Calu3 (cell line): Measurements from ENCODE around the gene MCCD1. TPM values are rescaled to one million over a fixed set of nuclear protein-coding genes. Genes with fewer than 3 reads are reported as not detected.
A peak's percentile ranks its signal among the peaks of the same experiment; 100 is the strongest.
"Not testable (repeated sequence)": the region's sequence is repeated elsewhere in the genome, so short reads cannot be mapped to it uniquely, and the experiment has no call there.

ENCODE experiments used
- BruUV-seq: library from RNA; stranded (reverse); fragments of 400-500 nt; replicated peaks from 2 replicates; lab custom pipeline; 2021; lab: Mats Ljungman, UMichigan
- CTCF ChIA-PET: fragments of 300-600 bp; sonication (Branson Sonifier 250); formaldehyde crosslinking; loops from one replicate; lab custom pipeline; 2022; ENCODE audit warnings: antibody characterized with exemption; lab: Charles Lee
- DNase-seq: peaks from one replicate; pipeline ENCODE4 v3.0.0; 2022
- H3K27ac Mint-ChIP-seq: one replicate; pipeline ENCODE4 v1.8.0; 2022; ENCODE audit warnings: mixed read lengths; ENCODE audit not compliant: unreplicated experiment
- H3K27me3 Mint-ChIP-seq: one replicate; pipeline ENCODE4 v1.8.0; 2022; ENCODE audit warnings: mixed read lengths; ENCODE audit not compliant: unreplicated experiment
- H3K36me3 Mint-ChIP-seq: one replicate; pipeline ENCODE4 v1.8.0; 2022; ENCODE audit warnings: mild to moderate bottlenecking, moderate library complexity, mixed read lengths; ENCODE audit not compliant: insufficient read depth, unreplicated experiment
- H3K4me1 Mint-ChIP-seq: one replicate; pipeline ENCODE4 v1.8.0; 2022; ENCODE audit warnings: mild to moderate bottlenecking, low read depth, mixed read lengths; ENCODE audit not compliant: unreplicated experiment
- H3K4me3 Mint-ChIP-seq: one replicate; pipeline ENCODE4 v1.8.0; 2022; ENCODE audit warnings: mild to moderate bottlenecking, low read depth, moderate library complexity, mixed read lengths; ENCODE audit not compliant: unreplicated experiment
- H3K9me3 Mint-ChIP-seq: one replicate; pipeline ENCODE4 v1.8.0; 2022; ENCODE audit warnings: low read depth, mixed read lengths; ENCODE audit not compliant: unreplicated experiment
- intact Hi-C: fragments of 100-400 bp; cut with micrococcal nuclease; formaldehyde crosslinking; loops from one replicate; pipeline ENCODE4 v1.10.0; 2022; ENCODE audit not compliant: unreplicated experiment
- total RNA-seq: library from RNA; stranded (reverse); gene quantifications from 2 replicates; pipeline ENCODE4 v1.2.3, GENCODE V29; 2022
- TF ChIP-seq, protein P1 (sequence below): fragments of 200-600 bp; IDR thresholded peaks from one replicate; pipeline ENCODE4 v1.8.0; 2022; ENCODE audit warnings: antibody characterized with exemption; ENCODE audit not compliant: unreplicated experiment

Gene MCCD1
- total RNA-seq, 1 experiment from 2014 or later = not detected

DNA sequence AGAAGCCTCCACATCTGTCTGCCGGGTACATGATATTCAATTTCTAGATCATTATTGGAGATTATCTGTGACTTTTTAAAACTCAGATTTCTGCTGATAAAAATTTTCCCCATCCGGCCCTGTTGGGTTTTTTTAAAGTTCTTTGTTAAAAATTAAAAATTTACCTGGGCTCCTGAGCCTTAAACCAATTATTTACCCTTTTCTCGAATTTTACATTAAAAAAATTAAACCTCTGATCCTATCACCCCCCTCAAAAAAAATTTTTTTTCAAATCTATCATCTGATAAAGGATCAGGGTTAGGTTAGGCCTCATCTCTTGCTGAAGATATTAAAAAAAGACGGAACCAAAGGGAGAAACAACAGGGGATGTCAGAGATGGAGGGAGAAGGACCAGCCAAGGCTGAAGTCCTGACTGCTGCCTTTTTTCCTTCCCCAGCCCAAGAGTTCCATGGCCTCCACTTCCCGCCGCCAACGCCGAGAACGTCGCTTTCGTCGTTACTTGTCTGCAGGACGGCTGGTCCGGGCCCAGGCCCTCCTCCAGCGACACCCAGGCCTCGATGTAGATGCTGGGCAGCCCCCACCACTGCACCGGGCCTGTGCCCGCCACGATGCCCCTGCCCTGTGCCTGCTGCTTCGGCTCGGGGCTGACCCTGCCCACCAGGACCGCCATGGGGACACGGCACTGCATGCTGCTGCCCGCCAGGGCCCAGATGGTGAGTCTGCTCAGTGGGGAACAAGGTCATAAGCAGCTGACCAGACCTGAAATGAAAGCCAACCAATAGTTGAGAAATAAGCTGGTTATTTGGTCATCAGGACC lies 19.2 kb downstream of the MCCD1 start:
- TSS peak; percentile 49 for BruUV-seq
- intact Hi-C loops = loop anchor here (5.0 kb wide), 1 partner anchor 146 kb away; the partner anchor contains the start of gene MICA
- CTCF ChIA-PET = interaction anchor here (0.5 to 4.1 kb wide), 13 partner anchors 10 to 224 kb away, joined by 3 to 84 read pairs (median 5); partner anchors contain the start of genes LTB, NCR3 and TNF
- Mint-ChIP-seq H3K9me3 (no peaks in the 10 kb centered on the region), H3K4me1 (peaks cover 17% of the 10 kb centered on the region), H3K36me3 (peaks cover 54% of the 10 kb centered on the region), H3K27me3 (no peaks in the 10 kb centered on the region), H3K4me3 (peak overlapping the region; percentile 71), H3K27ac (peak overlapping the region; percentile 43)
- TF ChIP-seq, protein P1, sequence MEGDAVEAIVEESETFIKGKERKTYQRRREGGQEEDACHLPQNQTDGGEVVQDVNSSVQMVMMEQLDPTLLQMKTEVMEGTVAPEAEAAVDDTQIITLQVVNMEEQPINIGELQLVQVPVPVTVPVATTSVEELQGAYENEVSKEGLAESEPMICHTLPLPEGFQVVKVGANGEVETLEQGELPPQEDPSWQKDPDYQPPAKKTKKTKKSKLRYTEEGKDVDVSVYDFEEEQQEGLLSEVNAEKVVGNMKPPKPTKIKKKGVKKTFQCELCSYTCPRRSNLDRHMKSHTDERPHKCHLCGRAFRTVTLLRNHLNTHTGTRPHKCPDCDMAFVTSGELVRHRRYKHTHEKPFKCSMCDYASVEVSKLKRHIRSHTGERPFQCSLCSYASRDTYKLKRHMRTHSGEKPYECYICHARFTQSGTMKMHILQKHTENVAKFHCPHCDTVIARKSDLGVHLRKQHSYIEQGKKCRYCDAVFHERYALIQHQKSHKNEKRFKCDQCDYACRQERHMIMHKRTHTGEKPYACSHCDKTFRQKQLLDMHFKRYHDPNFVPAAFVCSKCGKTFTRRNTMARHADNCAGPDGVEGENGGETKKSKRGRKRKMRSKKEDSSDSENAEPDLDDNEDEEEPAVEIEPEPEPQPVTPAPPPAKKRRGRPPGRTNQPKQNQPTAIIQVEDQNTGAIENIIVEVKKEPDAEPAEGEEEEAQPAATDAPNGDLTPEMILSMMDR = no peak
- no peak for DNase-seq

DNA sequence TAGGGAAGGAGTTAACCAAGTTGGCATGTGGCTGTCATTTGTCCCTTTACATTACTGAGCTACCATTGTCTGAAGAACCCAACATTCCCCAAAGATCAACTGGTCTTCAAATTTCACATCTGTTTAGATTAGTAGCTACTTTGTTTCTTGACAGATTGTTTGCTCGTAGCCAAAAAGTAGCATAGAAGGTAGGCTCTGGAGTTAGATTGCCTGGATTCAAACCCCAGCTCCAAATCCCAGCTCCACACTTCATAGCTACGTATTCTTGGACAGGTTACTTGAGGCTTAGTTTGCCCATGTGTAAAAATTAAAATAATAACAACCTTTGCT lies 19.7 kb downstream of the MCCD1 start:
- H3K4me1 Mint-ChIP-seq = peaks cover 17% of the 10 kb centered on the region
- H3K4me3 Mint-ChIP-seq = peak overlapping the region; percentile 71
- TF ChIP-seq, protein P1 = no peak
- intact Hi-C loops = loop anchor here (5.0 kb wide), 1 partner anchor 146 kb away; the partner anchor contains the start of gene MICA
- peaks cover 60% of the 10 kb centered on the region for H3K36me3 Mint-ChIP-seq
- H3K9me3 Mint-ChIP-seq = no peaks in the 10 kb centered on the region
- CTCF ChIA-PET = interaction anchor here (0.5 to 4.1 kb wide), 6 partner anchors 10 to 61 kb away, joined by 3 to 84 read pairs (median 5); partner anchors contain the start of gene NCR3
- H3K27me3 Mint-ChIP-seq = no peaks in the 10 kb centered on the region
- peak overlapping the region; percentile 43 for H3K27ac Mint-ChIP-seq
- no peak for DNase-seq
- no TSS peak for BruUV-seq

DNA sequence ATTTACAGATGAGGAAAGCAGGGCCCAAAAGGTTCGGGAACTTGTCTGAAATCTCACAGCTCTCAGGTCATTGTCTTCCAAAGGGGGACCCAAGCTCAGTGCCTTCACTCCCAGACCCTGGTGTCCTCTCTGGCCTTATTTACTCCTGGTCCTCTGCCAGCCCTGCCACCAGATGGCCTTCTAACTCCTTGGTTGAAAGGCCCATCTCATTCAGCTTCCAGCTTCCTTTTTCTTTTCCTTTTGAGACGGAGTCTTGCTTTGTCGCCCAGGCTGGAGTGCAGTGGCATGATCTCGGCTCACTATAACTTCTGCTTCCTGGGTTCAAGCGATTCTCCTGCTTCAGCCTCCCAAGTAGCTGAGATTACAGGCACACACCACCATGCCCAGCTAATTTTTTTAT lies 22.6 kb downstream of the MCCD1 start:
- peak; percentile 72 for DNase-seq
- BruUV-seq, H3K4me3 Mint-ChIP-seq, H3K9me3 Mint-ChIP-seq, H3K27ac Mint-ChIP-seq, H3K27me3 Mint-ChIP-seq: not testable (repeated sequence)
- CTCF ChIA-PET = interaction anchor here (0.6 to 4.1 kb wide), 7 partner anchors 11 to 109 kb away, joined by 3 to 84 read pairs (median 5); partner anchors contain the start of genes C6orf47 and LTB
- TF ChIP-seq, protein P1 = peak; percentile 37
- H3K36me3 Mint-ChIP-seq = peaks cover 60% of the 10 kb centered on the region
- peaks cover 12% of the 10 kb centered on the region for H3K4me1 Mint-ChIP-seq
- intact Hi-C loops = loop anchor here (1.0 kb wide), 1 partner anchor 47 kb away; no protein-coding TSS in a partner anchor

DNA sequence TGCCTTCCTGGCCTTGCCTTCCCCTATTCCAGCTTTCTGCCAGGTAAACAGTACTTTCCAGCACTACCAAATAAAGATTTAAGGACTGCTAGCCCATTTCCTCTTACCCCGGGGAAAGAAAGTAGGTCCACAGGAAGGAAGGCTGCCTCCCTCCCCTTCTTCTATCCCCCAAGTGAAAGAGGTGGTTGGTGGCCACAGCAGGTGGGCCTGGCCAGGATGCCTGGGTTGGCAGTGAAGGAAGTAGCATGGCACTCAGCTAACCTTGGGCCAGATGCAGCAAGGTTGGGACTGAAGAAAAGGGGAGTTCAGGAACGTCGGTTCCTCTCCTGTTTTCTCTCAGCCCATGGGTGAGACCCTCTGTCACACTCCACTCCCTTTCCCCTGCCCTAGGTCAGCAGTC lies 27.5 kb downstream of the MCCD1 start:
- Mint-ChIP-seq H3K36me3 (peaks cover 33% of the 10 kb centered on the region), H3K9me3 (no peaks in the 10 kb centered on the region), H3K27me3 (no peaks in the 10 kb centered on the region), H3K4me1 (peaks cover 21% of the 10 kb centered on the region), H3K4me3 (no peak overlapping the region), H3K27ac (no peak overlapping the region)
- CTCF ChIA-PET = interaction anchor here (0.6 to 1.3 kb wide), 2 partner anchors 42 to 333 kb away, joined by 3 to 4 read pairs; no protein-coding TSS in a partner anchor
- intact Hi-C loops = no loop called here
- DNase-seq = no peak
- BruUV-seq = no TSS peak
- TF ChIP-seq, protein P1 = no peak
